Panc1 (cell line): Measurements from ENCODE around the gene CPA1. TPM values are rescaled to one million over a fixed set of nuclear protein-coding genes. Genes with fewer than 3 reads are reported as not detected.

Source experiments
- ATAC-seq: fragments of 200-7000 bp; cut with Tn5 transposase; 2 replicates; pipeline ENCODE4 v1.9.1; 2020; ENCODE audit warnings: mild to moderate bottlenecking, moderate library complexity
- BruUV-seq: library from RNA; stranded (reverse); fragments of 400-500 nt; replicated peaks from 2 replicates; lab custom pipeline; 2021; lab: Mats Ljungman, UMichigan
- CTCF ChIA-PET: fragments of 300-600 bp; sonication (Branson Sonifier 250); formaldehyde crosslinking; loops from one replicate; lab custom pipeline; 2022; ENCODE audit warnings: antibody characterized with exemption; lab: Charles Lee
- POLR2A ChIA-PET: fragments of 300-600 bp; sonication (Branson Sonifier 250); formaldehyde crosslinking; loops from one replicate; lab custom pipeline; 2022; ENCODE audit warnings: antibody characterized with exemption; lab: Charles Lee
- DNase-seq: peaks from one replicate; pipeline ENCODE4 v3.0.0-alpha.2; 2010; ENCODE audit warnings: low read depth, low spot score
- H3K27ac ChIP-seq: 2 replicates; pipeline ENCODE4 v1.5.1; 2011; ENCODE audit warnings: mild to moderate bottlenecking, low read length, inconsistent platforms
- H3K27me3 ChIP-seq: fragments of 200-500 bp; sonication (Bioruptor generic); 2 replicates; pipeline ENCODE4 v1.6.0; 2014; ENCODE audit warnings: low read length, inconsistent platforms; ENCODE audit not compliant: control insufficient read depth, insufficient read depth
- H3K36me3 ChIP-seq: fragments of 200-500 bp; sonication (Bioruptor generic); 2 replicates; pipeline ENCODE4 v1.5.1; 2014; ENCODE audit warnings: inconsistent platforms, mild to moderate bottlenecking, low read length, moderate library complexity; ENCODE audit not compliant: control insufficient read depth, insufficient read depth
- H3K4me1 ChIP-seq: 2 replicates; pipeline ENCODE4 v1.5.1; 2011; ENCODE audit warnings: inconsistent platforms, mild to moderate bottlenecking, low read length, moderate library complexity; ENCODE audit not compliant: control insufficient read depth, insufficient read depth
- H3K4me3 ChIP-seq, 2 experiments: 2 replicates each; pipeline ENCODE4 v1.5.1; 2011 to 2012; ENCODE audit warnings: low read depth in 2 of 2, low read length in 2 of 2, mild to moderate bottlenecking in 2 of 2, inconsistent platforms in 1 of 2, moderate library complexity in 1 of 2
- H3K9me3 ChIP-seq: fragments of 200-500 bp; sonication (Bioruptor generic); 2 replicates; pipeline ENCODE4 v1.5.1; 2014; ENCODE audit warnings: low read depth, mild to moderate bottlenecking, inconsistent platforms, low read length, moderate library complexity; ENCODE audit not compliant: control insufficient read depth, insufficient read depth
- CTCF ChIP-seq: fragments of 450-650 bp; IDR thresholded peaks from 2 replicates; pipeline ENCODE4 v1.5.1; 2017; ENCODE audit warnings: mild to moderate bottlenecking
- POLR2AphosphoS5 ChIP-seq: IDR thresholded peaks from 2 replicates; pipeline ENCODE4 v1.6.1; 2012; ENCODE audit warnings: mild to moderate bottlenecking, low read depth, low read length, moderate library complexity
- REST ChIP-seq, 2 experiments: IDR thresholded peaks; 2 replicates each; pipeline ENCODE4 v1.6.1; 2011 to 2012; ENCODE audit warnings: low read depth in 2 of 2, control low read depth in 1 of 2, low read length in 1 of 2, mild to moderate bottlenecking in 1 of 2, moderate library complexity in 1 of 2; ENCODE audit not compliant: insufficient read depth in 1 of 2
- SIN3A ChIP-seq: IDR thresholded peaks from 2 replicates; pipeline ENCODE4 v1.6.1; 2012; ENCODE audit warnings: low read depth, mild to moderate bottlenecking, low read length, moderate library complexity, borderline replicate concordance; ENCODE audit not compliant: insufficient read depth
- TCF7L2 ChIP-seq: IDR thresholded peaks from 2 replicates; pipeline ENCODE4 v1.6.1; 2011; ENCODE audit warnings: mild to moderate bottlenecking, low read depth, low read length, inconsistent platforms
- in situ Hi-C: cut with HindIII; loops from 2 replicates; pipeline ENCODE4 v1.10.0; 2016; ENCODE audit warnings: low sequenced_read_pairs, low pct_unique_long_range_greater_than_20kb
- intact Hi-C: fragments of 100-400 bp; cut with micrococcal nuclease; formaldehyde crosslinking; loops from one replicate; pipeline ENCODE4 v1.10.0; 2022; ENCODE audit not compliant: unreplicated experiment
- total RNA-seq: library from RNA; stranded (reverse); gene quantifications from one replicate; pipeline ENCODE4 v1.2.1, GENCODE V29; 2021; ENCODE audit not compliant: unreplicated experiment

The CPA1 gene
- total RNA-seq, 1 experiment from 2014 or later: 7.6 TPM

GRCh38 chr7:130390486-130390885 lies 10.2 kb downstream of the CPA1 start:
- ATAC-seq: no peak
- intact Hi-C loops: no loop called here
- Histone ChIP-seq H3K27ac (no peak overlapping the region), H3K9me3 (no peaks in the 10 kb centered on the region), H3K27me3 (no peaks in the 10 kb centered on the region), H3K4me3 (no peak overlapping the region), H3K4me1 (no peaks in the 10 kb centered on the region), H3K36me3 (no peaks in the 10 kb centered on the region)
- DNase-seq: no peak
- in situ Hi-C loops: no loop called here
- TF ChIP-seq REST (IDR thresholded peaks at IDR 0.05; ENCODE audit: insufficient read depth in 1 of 2, low read depth in 2 of 2, low read length in 1 of 2) (no peak), POLR2AphosphoS5 (no peak), SIN3A (no peak), CTCF (no peak), TCF7L2 (no peak)
- POLR2A ChIA-PET: no interaction called here
- BruUV-seq: no TSS peak
- CTCF ChIA-PET: no interaction called here

- Histone ChIP-seq H3K4me1 (no peaks in the 10 kb centered on the region), H3K27ac (no peak overlapping the region), H3K4me3 (no peak overlapping the region), H3K9me3 (no peaks in the 10 kb centered on the region), H3K27me3 (no peaks in the 10 kb centered on the region), H3K36me3 (no peaks in the 10 kb centered on the region)
- in situ Hi-C loops (no loop called here), intact Hi-C loops (no loop called here)
- ChIA-PET CTCF (no interaction called here), POLR2A (no interaction called here)
- BruUV-seq: no TSS peak
- DNase-seq: no peak
- no peak for ATAC-seq
- TF ChIP-seq REST (IDR thresholded peaks at IDR 0.05; ENCODE audit: insufficient read depth in 1 of 2, low read depth in 2 of 2, low read length in 1 of 2) (no peak), TCF7L2 (no peak), POLR2AphosphoS5 (no peak)
Observed at GRCh38 chr7:130393101-130393561, 12.8 kb downstream of the CPA1 start.
